Hematopoietic multipotent progenitor cell (in vitro differentiated cells): ENCODE results near the gene MGAT5B. TPM values are rescaled to one million over a fixed set of nuclear protein-coding genes. Genes with fewer than 3 reads are reported as not detected.
"Not testable (repeated sequence)": the region's sequence is repeated elsewhere in the genome, so short reads cannot be mapped to it uniquely, and the experiment has no call there.

Source experiments
- DNase-seq, 3 donors: peaks; one replicate each; pipeline ENCODE4 v3.0.0-alpha.2; 2011 to 2015; ENCODE audit warnings: low read depth in 2 of 3, low spot score in 2 of 3
- total RNA-seq: library from RNA; depleted of rRNA; stranded (reverse); fragments of >200 nt; gene quantifications from one replicate; pipeline ENCODE4 v1.2.3, GENCODE V29; 2012

The MGAT5B gene, protein sequence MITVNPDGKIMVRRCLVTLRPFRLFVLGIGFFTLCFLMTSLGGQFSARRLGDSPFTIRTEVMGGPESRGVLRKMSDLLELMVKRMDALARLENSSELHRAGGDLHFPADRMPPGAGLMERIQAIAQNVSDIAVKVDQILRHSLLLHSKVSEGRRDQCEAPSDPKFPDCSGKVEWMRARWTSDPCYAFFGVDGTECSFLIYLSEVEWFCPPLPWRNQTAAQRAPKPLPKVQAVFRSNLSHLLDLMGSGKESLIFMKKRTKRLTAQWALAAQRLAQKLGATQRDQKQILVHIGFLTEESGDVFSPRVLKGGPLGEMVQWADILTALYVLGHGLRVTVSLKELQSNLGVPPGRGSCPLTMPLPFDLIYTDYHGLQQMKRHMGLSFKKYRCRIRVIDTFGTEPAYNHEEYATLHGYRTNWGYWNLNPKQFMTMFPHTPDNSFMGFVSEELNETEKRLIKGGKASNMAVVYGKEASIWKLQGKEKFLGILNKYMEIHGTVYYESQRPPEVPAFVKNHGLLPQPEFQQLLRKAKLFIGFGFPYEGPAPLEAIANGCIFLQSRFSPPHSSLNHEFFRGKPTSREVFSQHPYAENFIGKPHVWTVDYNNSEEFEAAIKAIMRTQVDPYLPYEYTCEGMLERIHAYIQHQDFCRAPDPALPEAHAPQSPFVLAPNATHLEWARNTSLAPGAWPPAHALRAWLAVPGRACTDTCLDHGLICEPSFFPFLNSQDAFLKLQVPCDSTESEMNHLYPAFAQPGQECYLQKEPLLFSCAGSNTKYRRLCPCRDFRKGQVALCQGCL
- 0.27 TPM for total RNA-seq

DNA sequence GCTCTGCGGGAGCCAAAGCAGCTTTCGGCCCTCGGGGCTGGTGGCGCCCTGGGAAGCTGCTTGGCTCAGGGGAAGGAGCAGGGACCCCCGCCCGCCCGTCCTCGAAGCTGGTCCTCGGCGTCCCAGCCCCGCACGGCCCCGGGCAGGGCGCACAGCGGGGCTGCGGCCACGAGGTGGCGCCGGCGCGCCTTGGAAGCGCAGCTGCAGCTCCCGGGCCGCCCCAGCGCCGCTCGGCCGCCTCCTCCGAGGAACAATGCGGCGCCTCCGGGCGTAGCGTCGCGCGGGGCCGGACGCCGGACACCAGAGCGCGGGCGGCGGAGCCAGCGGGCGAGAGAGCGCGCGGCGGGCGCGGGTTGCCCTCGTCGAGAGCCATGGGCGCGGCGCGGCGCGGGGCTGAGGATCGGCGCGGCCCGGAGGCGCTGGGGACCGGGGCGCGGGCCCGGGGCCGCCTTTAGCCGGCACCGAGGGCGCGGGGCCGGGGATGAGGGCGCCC, at the start of gene MGAT5B:
Gene MGAT5B, plus strand, starts transcription at position 229 of the 493 bp plus-strand sequence. CDS start 626 bp downstream, outside the sequence.
- DNase-seq: peak; percentile 73 to 76 (median 74)

DNA sequence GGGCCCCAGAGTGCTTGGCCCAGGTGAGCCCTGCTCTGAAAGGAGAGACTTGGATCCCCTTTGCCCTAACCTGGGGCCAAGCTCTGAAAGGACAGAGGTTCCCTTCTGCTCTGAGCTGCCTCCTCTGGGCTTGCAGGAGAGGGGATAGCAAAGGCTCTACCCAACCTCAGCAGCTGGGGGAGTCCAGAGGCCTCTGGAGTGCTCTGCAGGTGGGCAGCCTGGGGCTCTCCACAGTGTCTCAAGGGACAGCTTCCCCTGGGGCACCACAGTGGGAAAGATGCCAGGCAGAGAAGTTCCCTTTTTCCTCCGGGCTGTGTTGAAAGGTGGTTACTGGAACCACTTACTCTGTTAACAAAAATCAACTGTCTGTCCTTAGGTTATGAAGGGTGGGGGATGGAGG, 48.2 kb upstream of the MGAT5B start:
- peak in 1 of 3 donors; percentile 29 for DNase-seq

DNA sequence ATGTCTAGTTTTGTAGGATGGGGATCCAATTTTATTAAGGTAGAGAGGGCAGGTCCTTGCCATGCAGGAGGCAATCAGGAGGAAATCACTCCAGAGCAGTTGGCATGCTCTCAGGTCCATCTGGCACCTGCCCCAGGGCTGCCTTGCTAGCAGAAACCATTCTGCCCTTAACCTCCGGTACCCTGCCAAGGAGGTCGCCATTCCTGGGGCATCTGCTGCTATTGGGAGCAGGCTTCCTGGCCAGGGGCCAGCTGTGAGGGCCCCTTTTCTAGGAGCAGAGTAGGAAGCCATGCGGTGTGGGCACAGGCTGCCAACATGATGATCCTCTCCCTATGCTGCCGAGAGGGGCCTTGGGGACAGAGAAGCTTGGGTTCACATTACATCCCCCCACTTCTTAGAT, 47.6 kb upstream of the MGAT5B start:
- no peak for DNase-seq

DNA sequence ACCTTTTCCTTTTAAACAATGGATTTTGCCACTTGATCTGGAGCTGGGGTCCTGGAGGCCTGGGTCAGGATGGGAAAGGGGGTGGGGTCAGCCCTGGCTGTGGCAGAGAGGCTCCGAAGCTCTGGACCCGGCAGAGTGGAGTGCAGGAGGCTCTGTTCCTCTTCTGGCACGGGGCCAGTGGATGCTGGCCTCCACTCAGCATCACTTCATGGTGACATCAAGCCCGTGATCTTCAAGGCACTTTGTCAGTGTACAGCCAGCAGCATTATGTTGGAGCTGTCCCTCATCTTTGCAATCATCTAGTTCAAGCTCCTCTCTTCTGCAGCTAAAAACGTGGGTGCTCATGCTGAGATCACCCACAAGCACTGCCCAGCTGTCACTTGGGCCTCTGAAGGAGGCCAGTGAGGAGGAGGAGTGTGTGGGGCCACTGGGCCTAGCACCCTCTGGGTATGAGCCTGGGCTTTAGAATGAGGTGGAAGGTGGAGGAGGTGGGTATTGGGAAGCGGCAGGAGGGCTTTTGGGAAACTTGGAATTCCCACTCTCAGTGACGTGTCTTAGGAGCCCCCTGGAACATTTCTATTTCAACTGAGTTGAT, 45.9 kb upstream of the MGAT5B start:
- DNase-seq: no peak

DNA sequence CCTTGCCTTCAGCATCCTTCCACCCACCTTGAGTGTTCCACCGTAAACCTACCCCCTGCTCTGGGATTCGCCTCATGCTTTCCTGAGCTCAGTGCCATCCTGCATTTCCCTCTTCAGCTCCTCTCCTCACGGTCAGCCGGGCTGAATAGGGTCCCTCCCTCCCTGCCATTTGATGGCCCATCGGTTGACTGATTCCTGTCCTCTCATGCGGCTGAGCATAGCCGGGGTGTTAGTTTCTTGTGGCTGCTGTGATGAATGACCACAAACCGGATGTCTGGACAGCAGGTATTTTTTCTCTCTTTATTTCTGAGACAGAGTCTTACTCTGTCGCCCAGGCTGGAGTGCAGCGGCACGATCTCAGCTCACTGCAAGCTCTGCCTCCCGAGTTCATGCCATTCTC, 44.1 kb upstream of the MGAT5B start:
- DNase-seq: no peak

DNA sequence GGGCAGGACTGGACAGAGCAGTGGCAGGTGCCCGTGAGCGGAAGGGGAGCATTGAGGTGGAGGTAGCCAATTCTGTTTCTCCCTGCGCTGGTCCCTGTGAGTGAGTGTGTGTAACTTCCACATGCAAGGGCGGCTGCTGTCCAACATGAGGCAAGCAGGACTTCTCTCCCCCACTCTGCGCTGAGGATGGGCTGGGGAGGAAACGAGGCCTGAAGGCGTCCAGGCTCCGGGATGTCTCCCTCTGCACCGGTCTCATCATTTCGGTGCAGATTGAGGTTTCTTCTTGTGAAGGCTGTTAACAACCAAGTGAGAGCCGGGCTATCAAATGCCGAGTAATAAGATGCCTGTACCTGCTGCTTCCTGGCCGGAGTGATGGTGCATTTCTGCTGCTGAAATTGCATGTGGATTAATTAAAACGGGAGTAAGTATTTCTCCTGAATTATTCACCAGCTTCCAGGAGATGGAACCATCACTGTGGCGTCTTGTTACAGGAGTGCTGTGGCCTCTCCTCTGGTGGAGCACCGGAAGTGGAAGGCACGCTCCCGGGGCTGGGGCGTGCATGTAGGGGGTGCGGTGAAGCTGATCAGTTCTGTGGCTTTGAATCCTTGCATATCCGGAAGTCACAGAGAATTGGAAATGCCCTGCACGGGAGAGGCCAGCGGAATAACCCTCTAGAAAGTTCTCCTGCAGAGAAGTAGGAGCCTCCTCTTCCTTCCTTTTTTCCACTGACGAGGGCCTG, 41.7 kb upstream of the MGAT5B start:
- no peak for DNase-seq

DNA sequence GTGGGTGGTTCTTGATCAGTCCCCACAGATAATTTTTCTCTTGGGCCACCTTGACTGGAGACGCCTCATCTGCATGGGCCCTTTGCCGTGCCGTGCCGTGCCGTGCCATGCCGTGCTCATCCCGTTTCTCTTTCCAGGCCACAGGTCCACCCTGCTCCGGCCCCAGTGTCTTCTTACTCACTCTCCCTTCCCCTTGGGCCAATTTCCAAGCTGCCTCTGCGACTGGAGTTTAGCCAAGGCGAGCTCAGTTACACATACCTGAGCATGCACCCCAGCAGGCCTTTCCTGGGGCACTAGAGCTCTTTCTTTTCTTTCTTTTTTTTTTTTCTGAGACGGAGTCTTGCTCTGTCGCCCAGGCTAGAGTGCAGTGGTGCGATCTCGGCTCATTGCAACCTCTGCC, 40.5 kb upstream of the MGAT5B start:
- no peak for DNase-seq

DNA sequence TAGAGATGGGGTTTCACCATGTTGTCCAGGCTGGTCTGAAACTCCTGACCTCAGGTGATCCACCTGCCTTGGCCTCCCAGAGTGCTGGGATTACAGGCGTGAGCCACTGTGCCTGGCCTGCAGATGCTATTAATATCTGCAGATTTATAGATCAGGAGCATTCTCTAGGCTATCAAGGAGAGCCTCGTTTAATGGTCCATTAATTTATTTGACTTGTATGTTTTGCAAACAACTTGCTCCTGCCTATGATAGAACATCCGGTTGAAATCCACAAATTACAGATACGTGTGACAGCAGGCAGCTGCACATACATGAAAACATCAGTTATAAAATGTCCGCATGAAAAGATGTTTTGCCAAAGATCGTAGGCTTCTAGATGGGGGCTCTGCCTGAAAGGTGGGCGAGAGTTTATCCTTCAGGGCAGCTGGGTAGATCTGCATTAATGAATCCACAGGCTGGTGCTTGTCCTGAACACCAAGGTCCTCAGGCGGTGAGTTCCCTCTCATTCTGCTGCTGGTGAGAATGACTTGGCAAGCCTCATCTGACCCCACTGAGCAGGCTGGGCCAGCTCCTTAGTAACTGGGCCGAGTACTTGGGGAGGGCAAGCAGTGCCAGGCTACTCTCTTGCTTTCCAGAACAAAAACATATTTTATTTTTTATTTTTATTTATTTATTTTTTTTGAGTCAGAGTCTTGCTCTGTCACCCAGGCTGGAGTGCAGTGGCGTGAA, 37.1 kb upstream of the MGAT5B start:
- no peak for DNase-seq

DNA sequence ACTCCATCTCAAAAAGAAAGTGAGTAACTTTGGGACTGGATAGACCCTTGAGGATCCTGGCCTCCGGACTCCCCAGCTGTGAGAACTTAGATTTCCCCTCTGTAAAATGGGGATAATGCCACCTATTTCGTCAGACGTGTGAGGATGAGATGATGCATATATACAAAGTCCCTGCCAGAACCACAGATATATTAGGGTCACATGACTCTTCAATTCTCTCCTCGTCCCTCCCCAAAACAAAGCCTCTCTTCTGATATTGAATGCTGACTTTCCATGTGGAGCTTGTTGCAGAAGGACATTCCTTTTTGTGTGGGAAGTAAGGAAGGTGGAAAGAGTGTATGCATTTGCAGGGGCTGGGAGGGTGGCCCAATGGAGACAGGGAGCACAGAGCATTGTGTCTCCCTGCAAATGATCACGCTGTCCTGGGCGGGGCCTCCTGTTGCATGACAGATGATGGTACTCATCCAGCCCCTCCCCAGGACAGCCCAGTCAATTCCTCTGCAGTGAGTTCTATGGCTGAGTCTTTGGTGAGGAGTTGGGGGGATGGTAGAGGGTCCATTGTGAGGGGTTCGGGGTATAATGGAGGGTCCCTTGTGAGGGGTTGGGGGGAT, 35.1 kb upstream of the MGAT5B start:
- DNase-seq: no peak

DNA sequence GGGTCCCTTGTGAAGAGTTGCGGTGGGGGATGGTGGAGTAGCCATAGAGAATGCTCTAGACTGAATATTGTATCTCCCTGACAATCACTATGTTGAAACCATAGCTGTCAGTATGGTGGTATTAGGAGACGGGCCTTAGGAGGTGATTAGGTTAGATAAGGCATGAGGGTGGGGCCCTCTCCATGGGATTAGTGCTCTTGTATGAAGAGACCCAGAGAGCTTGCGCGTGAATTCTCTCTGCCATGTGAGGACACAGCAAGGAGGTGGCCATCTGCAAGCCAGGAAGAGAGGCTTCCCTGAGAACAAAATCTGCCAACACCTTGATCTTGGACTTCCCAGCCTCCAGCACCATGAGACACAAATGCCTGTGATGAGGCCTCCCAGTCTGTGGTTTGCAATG, 34.5 kb upstream of the MGAT5B start:
- DNase-seq: no peak

DNA sequence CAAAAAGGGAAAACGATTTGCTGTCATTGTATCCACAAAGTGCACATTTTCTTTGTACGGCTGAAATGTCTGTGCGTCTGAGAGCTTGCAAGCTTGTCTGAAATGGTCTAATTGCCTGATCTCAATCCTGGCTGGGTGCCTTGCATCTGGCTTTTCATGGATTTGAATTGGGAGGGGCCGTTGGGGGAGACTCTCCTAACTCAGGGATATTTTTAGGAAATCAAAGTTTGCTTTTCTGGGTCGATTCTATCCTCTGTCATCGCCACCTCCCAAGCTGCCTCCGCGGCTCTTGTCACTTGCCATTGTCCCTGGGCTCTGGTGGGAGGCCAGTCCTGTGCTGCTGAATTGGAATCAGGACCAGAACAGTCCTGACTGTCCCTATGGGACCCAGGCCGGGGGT, 33.3 kb upstream of the MGAT5B start:
- no peak for DNase-seq

DNA sequence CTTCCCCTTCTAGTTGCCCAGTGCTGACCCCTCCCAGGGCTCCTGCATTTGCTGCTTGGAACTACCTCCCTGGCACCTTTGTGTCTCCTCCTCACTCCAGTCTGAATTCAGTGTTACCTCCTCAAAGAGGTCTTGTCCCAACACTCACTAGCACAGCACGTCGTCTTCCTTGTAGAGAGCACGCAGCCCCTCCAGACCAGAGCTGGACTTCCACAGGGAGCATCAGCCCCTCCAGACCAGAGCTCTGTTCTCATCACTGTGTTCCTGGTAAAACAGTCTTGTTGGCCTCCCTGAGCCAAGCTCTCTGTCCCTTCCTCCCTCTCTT, 27.8 kb upstream of the MGAT5B start:
- DNase-seq: no peak

DNA sequence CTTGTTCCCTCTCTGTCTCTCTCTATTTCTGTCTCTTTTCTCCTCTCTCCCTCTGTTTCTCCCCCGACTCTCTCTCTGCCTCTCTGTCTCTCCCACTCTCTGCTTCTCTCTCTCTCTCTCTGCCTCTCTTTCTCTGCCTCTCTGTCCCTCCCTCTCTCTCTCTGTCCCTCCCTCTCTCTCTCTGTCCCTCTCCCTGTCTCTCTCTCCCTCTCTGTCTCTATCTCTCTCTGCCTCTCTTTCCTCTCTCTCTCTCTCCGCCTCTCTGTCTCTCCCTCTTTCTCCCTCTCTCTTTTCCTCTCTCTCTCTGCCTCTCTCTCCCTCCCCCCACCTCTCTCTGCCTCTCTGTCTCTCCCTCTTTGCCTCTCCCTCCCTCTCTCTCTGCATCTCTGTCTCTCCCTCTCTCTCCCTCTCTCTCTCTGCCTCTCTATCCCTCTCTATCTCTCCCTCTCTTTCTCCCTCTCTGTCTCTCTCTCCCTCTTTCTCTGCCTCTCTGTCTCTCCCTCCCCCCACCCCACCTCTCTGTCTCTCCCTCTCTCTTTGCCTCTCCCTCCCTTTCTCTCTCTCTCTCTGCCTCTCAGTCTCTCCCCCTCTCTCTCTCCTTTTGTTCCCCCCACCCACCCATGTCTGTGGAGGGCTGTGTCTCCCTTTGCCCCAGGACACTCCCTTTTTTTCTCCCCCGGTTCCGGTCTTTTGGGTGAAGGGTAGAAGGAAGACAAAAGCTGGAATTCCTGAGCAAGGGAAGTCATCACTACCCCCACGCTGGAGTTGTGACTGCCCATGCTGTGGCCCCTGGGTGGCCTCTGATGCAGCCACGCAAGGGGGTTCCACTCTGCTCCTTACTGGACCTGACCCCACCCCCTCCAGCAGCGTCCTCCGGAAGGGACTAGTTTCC, 27.1 kb upstream of the MGAT5B start:
- DNase-seq: no peak

DNA sequence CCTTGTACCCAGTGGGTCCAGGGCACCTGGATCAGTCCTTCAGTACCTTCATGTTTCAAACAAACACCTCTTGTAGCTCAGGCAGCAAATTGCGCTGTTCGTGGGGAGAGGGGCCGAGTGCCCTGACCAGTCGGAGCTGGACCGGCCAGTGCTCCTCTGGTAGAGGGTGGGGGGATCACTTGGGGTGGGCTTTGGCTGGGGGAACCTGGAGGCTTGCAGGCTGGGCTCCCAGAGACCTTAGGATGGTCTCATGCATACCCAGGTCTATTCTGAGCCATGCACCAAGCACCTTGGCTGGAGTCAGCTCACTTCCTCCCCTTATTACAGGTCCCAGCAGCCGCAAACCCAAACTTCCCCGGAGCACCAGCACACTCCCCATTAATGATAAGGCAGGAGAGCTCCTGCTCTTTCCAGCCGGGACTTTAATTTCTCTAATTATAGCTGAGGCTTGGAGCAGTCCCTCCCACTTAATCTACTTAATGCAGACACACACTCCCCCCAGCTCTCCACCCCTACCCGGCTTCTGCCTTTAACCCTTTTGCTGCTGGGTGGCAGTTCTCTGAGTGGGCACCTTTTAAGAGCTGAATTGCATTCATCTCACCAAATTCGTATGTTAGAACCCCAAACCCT, 26.3 kb upstream of the MGAT5B start:
- peak in 1 of 3 donors; percentile 31 for DNase-seq

DNA sequence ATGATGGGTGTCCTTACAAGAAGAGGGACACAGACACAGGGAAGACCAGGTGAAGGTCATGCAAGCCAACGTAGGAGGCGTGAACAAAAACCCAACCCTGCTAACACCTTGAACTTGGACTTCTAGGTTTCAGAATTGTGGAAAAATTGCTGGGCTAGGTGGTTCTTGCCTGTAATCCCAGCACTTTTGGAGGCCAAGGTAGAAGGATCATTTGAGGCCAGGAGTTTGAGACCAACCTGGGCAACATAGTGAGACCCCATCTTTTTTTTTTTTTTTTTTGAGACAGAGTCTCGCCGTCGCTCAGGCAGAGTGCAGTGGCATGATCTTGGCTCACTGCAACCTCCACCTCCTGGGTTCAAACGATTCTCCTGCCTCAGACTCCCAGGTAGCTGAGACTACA, 25.1 kb upstream of the MGAT5B start:
- not testable (repeated sequence) for DNase-seq

DNA sequence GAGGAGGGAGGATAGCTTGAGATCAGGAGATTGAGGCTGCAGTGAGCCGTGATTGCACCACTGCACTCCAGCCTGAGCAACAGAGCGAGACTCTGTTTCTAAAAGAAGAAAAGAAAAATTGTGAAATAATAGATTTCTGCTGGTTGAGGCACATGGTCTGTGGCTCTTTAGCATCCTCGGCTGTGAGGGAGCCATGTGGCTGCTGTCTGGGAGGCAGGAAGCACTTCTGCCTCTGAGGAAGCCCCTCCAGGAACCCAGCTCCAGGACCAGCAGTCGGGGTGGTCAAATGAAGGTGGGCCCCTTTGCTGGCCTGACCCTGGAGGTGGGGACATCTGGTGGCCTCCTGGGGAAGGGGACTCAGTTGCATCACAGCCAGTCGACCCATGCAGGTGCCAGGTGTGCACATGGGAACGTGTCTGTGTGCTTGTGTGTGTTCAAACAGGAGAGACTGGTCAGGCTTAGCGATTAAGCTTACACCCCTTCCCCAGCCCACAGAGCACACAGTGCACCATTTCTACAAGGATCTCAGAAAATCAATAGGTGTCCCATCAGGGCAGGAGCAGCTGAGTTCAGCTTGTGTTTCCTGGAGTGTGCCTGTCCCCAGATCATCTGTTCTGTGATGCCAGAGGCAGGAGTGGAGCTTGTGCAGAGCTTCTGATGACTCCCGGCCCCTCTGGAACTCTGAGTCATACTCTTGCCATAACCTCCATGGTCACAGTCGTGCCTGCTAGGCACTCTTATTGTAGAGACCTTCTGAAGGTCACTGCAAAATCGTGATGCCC, 24.3 kb upstream of the MGAT5B start:
- DNase-seq: no peak

DNA sequence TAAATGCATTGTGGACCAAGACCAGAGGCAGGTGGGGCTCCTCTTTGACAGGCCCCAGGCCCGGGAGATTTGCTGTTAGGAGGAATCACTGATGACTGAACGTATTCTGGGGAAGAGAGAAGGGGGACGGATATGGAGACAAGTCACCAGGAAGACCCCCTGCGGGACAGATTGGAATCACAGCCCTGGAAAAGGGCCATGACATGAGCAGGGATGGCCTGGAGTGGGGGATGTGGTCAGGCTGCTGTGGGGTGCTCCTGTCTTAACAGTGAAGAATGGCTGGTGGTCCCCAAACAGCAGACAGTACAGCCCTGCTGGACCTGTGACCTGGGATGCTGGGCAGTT, 23.7 kb upstream of the MGAT5B start:
- no peak for DNase-seq

DNA sequence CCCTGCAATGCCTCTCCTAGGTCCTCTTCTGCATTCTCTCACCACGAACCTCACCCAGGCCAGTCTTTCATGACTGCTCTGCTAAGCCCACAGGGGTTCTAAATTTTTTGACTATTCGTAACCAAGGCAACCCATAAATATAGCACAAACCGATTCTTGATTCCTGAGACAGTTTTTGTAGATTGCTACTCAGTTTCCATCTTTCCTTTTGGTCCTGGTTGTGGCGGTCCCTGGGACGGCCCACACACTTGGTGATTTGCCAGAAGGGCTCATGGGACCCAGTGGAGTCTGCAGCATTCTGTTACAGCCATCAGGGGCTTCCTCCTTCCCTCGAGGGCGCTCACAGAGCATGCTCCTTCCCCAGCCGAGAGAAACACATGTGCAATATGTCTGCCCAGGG, 23.4 kb upstream of the MGAT5B start:
- peak in 1 of 3 donors; percentile 41 for DNase-seq
